Activated T-helper 2 cell treated with anti-CD3 and anti-CD28 coated beads, Interferon-gamma antibody, Interleukin-2, Interleukin-4, amounts not matched to agents 10 μg/mL and 5 μg/mL and 100 μg/mL, durations not matched to agents 14 hours and 24 hours and 36 hours (primary cell): Measurements from ENCODE around the gene SLC25A27. TPM values are rescaled to one million over a fixed set of nuclear protein-coding genes. Genes with fewer than 3 reads are reported as not detected.

Experiments used
- DNase-seq: peaks from one replicate; pipeline ENCODE4 v3.0.0; 2021; ENCODE audit warnings: low spot score
- H3K27ac Mint-ChIP-seq: one replicate; pipeline ENCODE4 v1.8.0; 2021; ENCODE audit warnings: mixed read lengths
- H3K27me3 Mint-ChIP-seq: one replicate; pipeline ENCODE4 v1.8.0; 2021; ENCODE audit warnings: low read depth, mixed read lengths
- H3K36me3 Mint-ChIP-seq: one replicate; pipeline ENCODE4 v1.8.0; 2021; ENCODE audit warnings: low read depth, mixed read lengths
- H3K4me1 Mint-ChIP-seq: one replicate; pipeline ENCODE4 v1.8.0; 2021; ENCODE audit warnings: low read depth, mixed read lengths
- H3K4me3 Mint-ChIP-seq: one replicate; pipeline ENCODE4 v1.8.0; 2021; ENCODE audit warnings: low read depth, mild to moderate bottlenecking, moderate library complexity, mixed read lengths
- H3K9me3 Mint-ChIP-seq: one replicate; pipeline ENCODE4 v1.8.0; 2021; ENCODE audit warnings: mixed read lengths
- intact Hi-C: fragments of 100-400 bp; cut with micrococcal nuclease; formaldehyde crosslinking; loops from one replicate; pipeline ENCODE4 v1.15.1; 2023
- total RNA-seq: library from RNA; stranded (reverse); gene quantifications from 2 replicates; pipeline ENCODE4 v1.2.3, GENCODE V29; 2022

Gene SLC25A27
- total RNA-seq, 1 donor from 2014 or later = 1.3 TPM

DNA sequence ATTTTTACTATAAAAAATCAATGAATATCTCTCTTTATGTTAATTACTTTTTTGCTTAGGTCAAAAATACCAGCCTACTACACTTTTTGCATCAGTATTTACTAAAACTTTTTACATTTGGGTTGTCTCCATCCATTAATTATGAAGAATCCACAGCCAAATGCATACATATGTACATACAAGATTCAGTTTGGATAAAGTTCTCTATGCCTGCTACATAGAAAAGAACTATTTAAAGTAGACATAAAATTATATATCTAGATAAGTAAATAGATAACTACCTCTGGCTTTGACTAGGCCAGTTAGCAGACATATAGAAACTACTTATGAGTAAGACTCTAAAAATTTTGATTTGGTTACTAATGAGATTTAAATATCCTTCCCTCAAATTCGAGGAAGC lies 47.2 kb downstream of the SLC25A27 start:
- Mint-ChIP-seq H3K9me3 (no peaks in the 10 kb centered on the region), H3K27me3 (peaks cover 29% of the 10 kb centered on the region), H3K36me3 (no peaks in the 10 kb centered on the region), H3K27ac (no peak overlapping the region), H3K4me1 (no peaks in the 10 kb centered on the region), H3K4me3 (no peak overlapping the region)
- intact Hi-C loops = no loop called here
- DNase-seq = no peak

DNA sequence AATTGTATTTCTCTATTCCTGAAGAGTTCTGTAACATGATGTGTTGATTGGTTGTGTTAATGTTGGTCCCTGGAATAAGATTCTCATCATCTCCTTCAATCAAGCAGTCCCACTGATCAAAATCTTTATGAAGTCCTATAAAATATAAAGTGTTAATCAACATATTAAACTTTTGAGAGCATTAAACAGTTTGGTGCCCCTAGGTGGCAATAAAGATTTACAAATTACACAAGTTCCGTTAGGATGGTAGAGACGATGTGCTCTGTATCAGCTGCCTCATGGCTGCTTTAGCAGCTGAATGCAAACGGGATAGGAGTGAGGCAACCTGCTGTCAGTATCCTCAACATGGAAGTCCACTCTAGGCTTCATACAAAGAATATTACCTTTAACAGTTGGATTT lies 51.8 kb downstream of the SLC25A27 start:
- H3K4me1 Mint-ChIP-seq = no peaks in the 10 kb centered on the region
- no peak overlapping the region for H3K27ac Mint-ChIP-seq
- no peak for DNase-seq
- no peaks in the 10 kb centered on the region for H3K9me3 Mint-ChIP-seq
- H3K4me3 Mint-ChIP-seq = no peak overlapping the region
- no peaks in the 10 kb centered on the region for H3K36me3 Mint-ChIP-seq
- H3K27me3 Mint-ChIP-seq = peaks cover 17% of the 10 kb centered on the region
- intact Hi-C loops = no loop called here

DNA sequence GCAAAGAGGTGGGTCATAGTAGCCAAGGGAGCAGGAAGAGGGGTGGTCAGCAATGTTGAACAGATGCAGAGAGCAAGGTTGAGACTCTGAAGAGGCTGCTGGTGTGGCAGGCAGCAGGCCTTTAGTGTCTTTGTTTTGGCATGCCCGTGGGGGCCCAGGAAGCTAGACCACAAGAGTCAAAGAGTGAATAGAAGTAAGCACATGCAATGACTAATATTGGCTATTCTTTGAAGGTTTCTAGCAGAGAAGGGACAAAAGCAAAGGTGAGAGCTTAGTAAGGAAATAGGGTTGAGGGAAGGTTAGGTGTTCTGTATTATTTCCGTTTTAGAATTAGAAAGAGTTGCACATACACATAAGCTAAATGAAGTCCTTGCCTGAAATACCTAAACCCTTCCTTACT lies 53.7 kb downstream of the SLC25A27 start:
- Mint-ChIP-seq H3K9me3 (no peaks in the 10 kb centered on the region), H3K4me3 (no peak overlapping the region), H3K27me3 (peaks cover 18% of the 10 kb centered on the region), H3K36me3 (no peaks in the 10 kb centered on the region), H3K27ac (no peak overlapping the region), H3K4me1 (no peaks in the 10 kb centered on the region)
- no peak for DNase-seq
- intact Hi-C loops = no loop called here

- H3K36me3 Mint-ChIP-seq = no peaks in the 10 kb centered on the region
- H3K27ac Mint-ChIP-seq = no peak overlapping the region
- H3K27me3 Mint-ChIP-seq = peaks cover 6% of the 10 kb centered on the region
- intact Hi-C loops = no loop called here
- no peak for DNase-seq
- H3K9me3 Mint-ChIP-seq = no peaks in the 10 kb centered on the region
- H3K4me3 Mint-ChIP-seq = no peak overlapping the region
- no peaks in the 10 kb centered on the region for H3K4me1 Mint-ChIP-seq
Measured at GRCh38 chr6:46711491-46711890, 58.7 kb downstream of the SLC25A27 start.

GRCh38 chr6:46715141-46715540 lies 62.4 kb downstream of the SLC25A27 start:
- Mint-ChIP-seq H3K4me3 (no peak overlapping the region), H3K27me3 (peaks cover 11% of the 10 kb centered on the region), H3K36me3 (no peaks in the 10 kb centered on the region), H3K27ac (no peak overlapping the region), H3K9me3 (no peaks in the 10 kb centered on the region), H3K4me1 (no peaks in the 10 kb centered on the region)
- intact Hi-C loops = no loop called here
- DNase-seq = no peak

- Mint-ChIP-seq H3K9me3 (no peaks in the 10 kb centered on the region), H3K36me3 (no peaks in the 10 kb centered on the region), H3K4me1 (no peaks in the 10 kb centered on the region), H3K27me3 (peaks cover 9% of the 10 kb centered on the region), H3K27ac (no peak overlapping the region), H3K4me3 (no peak overlapping the region)
- DNase-seq = no peak
- intact Hi-C loops = no loop called here
Measured at GRCh38 chr6:46719099-46719498, 66.3 kb downstream of the SLC25A27 start.

DNA sequence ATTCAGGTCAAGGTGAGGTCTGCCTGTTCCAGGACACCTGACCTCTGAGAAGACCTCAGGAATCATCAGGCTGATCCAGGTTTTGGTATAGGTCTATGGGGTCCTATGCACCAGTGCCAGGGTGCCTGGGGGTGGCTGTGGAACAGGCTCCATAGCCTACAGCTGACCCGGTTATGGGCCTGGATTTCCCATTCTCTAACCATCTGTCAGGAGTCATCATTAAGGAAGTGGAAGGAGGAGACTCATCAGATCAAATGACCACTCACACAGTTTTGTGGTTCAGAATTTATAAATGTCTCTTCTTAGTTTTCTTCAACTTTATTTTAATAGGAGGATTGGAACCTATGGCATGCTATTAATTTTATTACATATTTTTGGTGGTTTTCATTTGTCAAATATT lies 67.6 kb downstream of the SLC25A27 start:
- H3K9me3 Mint-ChIP-seq = no peaks in the 10 kb centered on the region
- no peaks in the 10 kb centered on the region for H3K4me1 Mint-ChIP-seq
- no peak for DNase-seq
- no peaks in the 10 kb centered on the region for H3K36me3 Mint-ChIP-seq
- intact Hi-C loops = no loop called here
- no peak overlapping the region for H3K27ac Mint-ChIP-seq
- H3K4me3 Mint-ChIP-seq = no peak overlapping the region
- H3K27me3 Mint-ChIP-seq = peaks cover 9% of the 10 kb centered on the region

Other genes with a start within 250 kb of the SLC25A27 start
- not detected in 2 replicates for gene RCAN2, start 161.5 kb upstream of the SLC25A27 start, total RNA-seq
- not detected in 2 replicates for gene CYP39A1, start 157 bp upstream of the SLC25A27 start, total RNA-seq
- not detected in 2 replicates for gene TDRD6, start 34.9 kb downstream of the SLC25A27 start, total RNA-seq
- gene PLA2G7, start 82.4 kb downstream of the SLC25A27 start, total RNA-seq = not detected in 2 replicates
- gene ANKRD66, start 94.0 kb downstream of the SLC25A27 start, total RNA-seq = not detected in 2 replicates
- not detected in 2 replicates for gene MEP1A, start 140.4 kb downstream of the SLC25A27 start, total RNA-seq